H1 (cell line): ENCODE results near the gene ELAPOR1. TPM values are rescaled to one million over a fixed set of nuclear protein-coding genes. Genes with fewer than 3 reads are reported as not detected.

Experiments used
- CTCF ChIA-PET: fragments of 300-600 bp; sonication (Branson Sonifier 250); formaldehyde crosslinking; loops from one replicate; lab custom pipeline; 2021; ENCODE audit not compliant: partially characterized antibody; lab: Charles Lee
- POLR2A ChIA-PET: fragments of 300-600 bp; sonication (Branson Sonifier 250); formaldehyde crosslinking; loops from one replicate; lab custom pipeline; 2021; ENCODE audit warnings: inconsistent platforms; ENCODE audit not compliant: partially characterized antibody; lab: Charles Lee
- DNase-seq, 2 experiments: peaks; one replicate each; pipeline versions ENCODE4 v3.0.0 to v3.0.0-alpha.2; 2010 to 2022; ENCODE audit warnings: low spot score in 2 of 2, low read depth in 1 of 2, mixed read lengths in 1 of 2
- FAIRE-seq: peaks from 2 replicates; lab custom pipeline; 2011; peaks lifted over from hg19 to GRCh38; lab: Jason Lieb, UNC
- H2AFZ ChIP-seq: 2 replicates; pipeline ENCODE4 v1.8.1; 2012; ENCODE audit warnings: low read length, inconsistent platforms
- H2AK5ac ChIP-seq: 2 replicates; pipeline ENCODE4 v1.6.1; 2013; ENCODE audit warnings: low read depth, low read length
- H2BK120ac ChIP-seq: replicated peaks from 2 replicates; pipeline ENCODE3; 2013; ENCODE audit warnings: low read depth, low read length, inconsistent platforms
- H2BK12ac ChIP-seq: 2 replicates; pipeline ENCODE4 v1.6.1; 2013; ENCODE audit warnings: low read depth, low read length
- H2BK15ac ChIP-seq: 2 replicates; pipeline ENCODE4 v1.6.1; 2013; ENCODE audit warnings: low read length
- H2BK20ac ChIP-seq: 2 replicates; pipeline ENCODE4 v1.6.1; 2013; ENCODE audit warnings: low read length
- H2BK5ac ChIP-seq: 2 replicates; pipeline ENCODE4 v1.6.1; 2013; ENCODE audit warnings: low read depth, low read length
- H3K14ac ChIP-seq: 2 replicates; pipeline ENCODE4 v1.6.1; 2013; ENCODE audit warnings: inconsistent platforms; ENCODE audit not compliant: insufficient read length
- H3K18ac ChIP-seq: 2 replicates; pipeline ENCODE4 v1.6.1; 2013; ENCODE audit warnings: low read length; ENCODE audit errors: extremely low read depth
- H3K23ac ChIP-seq: 2 replicates; pipeline ENCODE4 v1.6.1; 2013; ENCODE audit warnings: inconsistent platforms; ENCODE audit not compliant: insufficient read length
- H3K23me2 ChIP-seq: 2 replicates; pipeline ENCODE4 v1.6.1; 2013; ENCODE audit warnings: low read depth, low read length
- H3K27ac ChIP-seq: 2 replicates; pipeline ENCODE4 v1.6.1; 2011; ENCODE audit warnings: low read depth, low read length, inconsistent platforms
- H3K27me3 ChIP-seq, 4 experiments: replicated peaks in 1 of 4; 1 replicate in 1 of 4; 2 replicates in 3 of 4; pipeline versions ENCODE4 v1.6.1 to v1.8.1; 2011 to 2013; ENCODE audit warnings: low read length in 3 of 4, mild to moderate bottlenecking in 3 of 4, inconsistent platforms in 2 of 4, mixed read lengths in 2 of 4, moderate library complexity in 1 of 4; ENCODE audit not compliant: control insufficient read depth in 3 of 4, insufficient read depth in 3 of 4; ENCODE audit errors: extremely low read depth in 1 of 4
- H3K36me3 ChIP-seq, 4 experiments: 2 replicates each; pipeline versions ENCODE4 v1.6.1 to v1.8.1; 2011 to 2013; ENCODE audit warnings: mild to moderate bottlenecking in 4 of 4, low read length in 3 of 4, moderate library complexity in 2 of 4, control low read depth in 1 of 4, inconsistent platforms in 1 of 4; ENCODE audit not compliant: insufficient read depth in 4 of 4, control insufficient read depth in 2 of 4
- H3K4ac ChIP-seq: replicated peaks from 2 replicates; pipeline ENCODE3; 2013; ENCODE audit warnings: low read length, low read depth, mixed read lengths, inconsistent platforms; ENCODE audit not compliant: insufficient read length
- H3K4me1 ChIP-seq, 4 experiments: replicated peaks in 1 of 4; 1 replicate in 1 of 4; 2 replicates in 3 of 4; pipeline versions ENCODE4 v1.6.1 to v1.8.1; 2011 to 2013; ENCODE audit warnings: low read length in 3 of 4, inconsistent platforms in 2 of 4, mixed read lengths in 1 of 4; ENCODE audit not compliant: insufficient read depth in 4 of 4, control insufficient read depth in 3 of 4
- H3K4me2 ChIP-seq, 2 experiments: 2 replicates each; pipeline versions ENCODE4 v1.6.1 to v1.8.1; 2011 to 2013; ENCODE audit warnings: low read depth in 2 of 2, low read length in 2 of 2, control low read depth in 1 of 2, inconsistent platforms in 1 of 2, mild to moderate bottlenecking in 1 of 2; ENCODE audit not compliant: insufficient read depth in 1 of 2
- H3K4me3 ChIP-seq, 4 experiments: fragments of 200-600, 300-600 bp in 1 of 4; sonication (generic), shearing (Covaris generic), sonication (Bioruptor Twin) in 1 of 4; 2 replicates each; pipeline versions ENCODE4 v1.5.1 to v1.8.1; 2011 to 2016; ENCODE audit warnings: low read length in 4 of 4, low read depth in 3 of 4, control low read depth in 2 of 4, inconsistent platforms in 2 of 4, mild to moderate bottlenecking in 2 of 4, mixed read lengths in 1 of 4, moderate library complexity in 1 of 4; ENCODE audit not compliant: insufficient read depth in 2 of 4; ENCODE audit errors: extremely low read depth in 1 of 4
- H3K56ac ChIP-seq: replicated peaks from 2 replicates; pipeline ENCODE3; 2013; ENCODE audit warnings: low read depth, mild to moderate bottlenecking, mixed read lengths, low read length, inconsistent platforms; ENCODE audit not compliant: insufficient read length
- H3K79me1 ChIP-seq: 2 replicates; pipeline ENCODE4 v1.6.1; 2013; ENCODE audit warnings: low read depth, low read length, control low read depth
- H3K79me2 ChIP-seq, 2 experiments: 2 replicates each; pipeline versions ENCODE4 v1.6.1 to v1.8.1; 2012 to 2013; ENCODE audit warnings: low read length in 2 of 2, mild to moderate bottlenecking in 2 of 2, inconsistent platforms in 1 of 2; ENCODE audit not compliant: insufficient read depth in 2 of 2, control insufficient read depth in 1 of 2
- H3K9ac ChIP-seq, 4 experiments: replicated peaks in 1 of 4; 1 replicate in 1 of 4; 2 replicates in 3 of 4; pipeline versions ENCODE4 v1.6.1 to v1.8.1; 2011 to 2013; ENCODE audit warnings: low read depth in 3 of 4, low read length in 3 of 4, control low read depth in 2 of 4, mild to moderate bottlenecking in 2 of 4, moderate library complexity in 2 of 4, inconsistent platforms in 1 of 4; ENCODE audit errors: extremely low read depth in 1 of 4
- H3K9me3 ChIP-seq, 2 experiments: 2 replicates each; pipeline versions ENCODE4 v1.6.1 to v1.8.1; 2012 to 2013; ENCODE audit warnings: mild to moderate bottlenecking in 2 of 2, moderate library complexity in 2 of 2, control low read depth in 1 of 2, inconsistent platforms in 1 of 2, low read depth in 1 of 2, low read length in 1 of 2, mixed read lengths in 1 of 2; ENCODE audit not compliant: insufficient read depth in 2 of 2
- H4K20me1 ChIP-seq, 2 experiments: replicated peaks in 1 of 2; 2 replicates each; pipeline versions ENCODE3 to v1.8.1; 2011 to 2013; ENCODE audit warnings: inconsistent platforms in 2 of 2, low read length in 2 of 2, mild to moderate bottlenecking in 1 of 2; ENCODE audit not compliant: insufficient read depth in 2 of 2, control insufficient read depth in 1 of 2
- H4K5ac ChIP-seq: 2 replicates; pipeline ENCODE4 v1.6.1; 2013; ENCODE audit warnings: low read length, low read depth, mixed read lengths, inconsistent platforms; ENCODE audit not compliant: insufficient read length
- H4K8ac ChIP-seq: 2 replicates; pipeline ENCODE4 v1.8.0; 2013; ENCODE audit warnings: mild to moderate bottlenecking, moderate library complexity, low read length, inconsistent platforms; ENCODE audit not compliant: insufficient read depth; ENCODE audit errors: extremely low read depth
- H4K91ac ChIP-seq: replicated peaks from 2 replicates; pipeline ENCODE3; 2013; ENCODE audit warnings: low read length, mixed read lengths, inconsistent platforms; ENCODE audit not compliant: insufficient read length
- ZNF274 ChIP-seq: IDR thresholded peaks from 2 replicates; pipeline ENCODE4 v1.7.0; 2012; ENCODE audit warnings: low read length, borderline replicate concordance; ENCODE audit errors: extremely low read depth
- WGBS, 2 experiments: shearing (Covaris generic) in 1 of 2; methylation state at CpG; one replicate each; pipeline versions ENCODE4 v1.1.6 to v1.1.7; 2013 to 2015; ENCODE audit warnings: low lambda C conversion rate in 2 of 2, mixed read lengths in 2 of 2, inconsistent platforms in 1 of 2, low coverage in 1 of 2, missing lambda C conversion rate in 1 of 2; ENCODE audit not compliant: insufficient replicate concordance in 2 of 2, insufficient coverage in 1 of 2, insufficient read length in 1 of 2; ENCODE audit errors: extremely low coverage in 1 of 2, missing lambda C conversion rate in 1 of 2; 5-methylcytosine and 5-hydroxymethylcytosine counted together
- polyA plus RNA-seq, 7 experiments: library from polyadenylated mRNA; depleted of rRNA in 3 of 7; stranded (reverse) in 5 of 7; unstranded in 2 of 7; fragments of >200 nt in 5 of 7; fragments of 200-250 nt in 2 of 7; gene quantifications; 1 replicate in 5 of 7; 2 replicates in 1 of 7; 4 replicates in 1 of 7; pipeline versions ENCODE4 v1.2.1 to v1.2.3, GENCODE V29; 2011 to 2013; ENCODE audit warnings: missing spikeins in 2 of 7, mixed read lengths in 2 of 7
- total RNA-seq: library from RNA; stranded (reverse); fragmentation: NEBNext Ultra II Directional; extraction: Animal tissue kit (Norgen Biotek cat#: 25700); gene quantifications from 2 replicates; pipeline ENCODE4 v1.2.1, GENCODE V29; 2021

The ELAPOR1 gene
- total and polyA plus RNA-seq, 2 of the 8 experiments (the other 6 are each of a cell fraction or from before 2014, with no cell fraction given): 1.2 to 2.5 TPM

DNA sequence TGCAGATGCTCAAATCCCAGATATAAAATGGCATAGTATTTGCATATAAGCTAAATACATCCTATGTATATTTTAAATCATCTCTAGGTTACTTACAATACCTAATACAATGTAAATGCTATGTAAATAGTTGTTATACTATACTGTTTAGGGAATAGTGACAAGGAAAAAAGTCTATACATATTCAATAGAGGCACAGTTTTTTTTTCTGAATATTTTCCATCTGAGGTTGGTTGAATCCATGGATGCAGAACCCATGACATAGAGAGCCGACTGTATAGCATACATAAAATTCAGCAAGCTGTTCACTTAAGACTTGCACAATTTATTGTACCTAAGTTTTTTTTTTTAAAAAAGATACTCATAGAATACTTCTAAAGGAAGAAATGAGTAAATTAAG, 44.6 kb upstream of the ELAPOR1 start:
- no peak overlapping the region for H2AFZ ChIP-seq
- H3K36me3 ChIP-seq: peaks cover 0 to 27% (median 4%) of the 10 kb centered on the region in 4 experiments; a peak in 5 of 8 replicates
- H4K5ac ChIP-seq: no peak overlapping the region
- H2BK12ac ChIP-seq: no peak overlapping the region
- H3K56ac ChIP-seq: no peak overlapping the region
- no peak overlapping the region for H2BK20ac ChIP-seq
- POLR2A ChIA-PET: interaction anchor here (1.6 to 1.7 kb wide), 2 partner anchors 8 to 34 kb away, joined by 4 to 9 read pairs; no protein-coding TSS in a partner anchor
- no peak overlapping the region for H3K4me3 ChIP-seq
- H3K9ac ChIP-seq: no peak overlapping the region
- no peak overlapping the region for H3K27ac ChIP-seq
- no peak overlapping the region for H3K23ac ChIP-seq
- no peak overlapping the region for H2BK15ac ChIP-seq
- no peak overlapping the region for H4K91ac ChIP-seq
- no peaks in the 10 kb centered on the region for H3K23me2 ChIP-seq
- H3K79me1 ChIP-seq: 0 out of 2 replicates have a peak, but pooled peaks cover 3% of the 10 kb centered on the region
- no peak for TF ChIP-seq ZNF274
- no peak overlapping the region for H2AK5ac ChIP-seq
- H3K18ac ChIP-seq: no peak overlapping the region
- H4K20me1 ChIP-seq: no peaks in the 10 kb centered on the region
- no peak overlapping the region for H3K14ac ChIP-seq
- no peak overlapping the region for H2BK120ac ChIP-seq
- H2BK5ac ChIP-seq: no peak overlapping the region
- H3K4me2 ChIP-seq: no peak overlapping the region
- peaks cover 0 to 8% of the 10 kb centered on the region in 2 experiments; a peak in 1 of 4 replicates for H3K9me3 ChIP-seq
- H3K27me3 ChIP-seq: no peaks in the 10 kb centered on the region
- no peak overlapping the region for H3K4ac ChIP-seq
- peaks cover 0 to 12% of the 10 kb centered on the region in 2 experiments; a peak in 2 of 4 replicates for H3K79me2 ChIP-seq
- no peaks in the 10 kb centered on the region for H3K4me1 ChIP-seq
- CTCF ChIA-PET: interaction anchor here (0.5 to 1.8 kb wide), 4 partner anchors 13 to 41 kb away, joined by 3 to 4 read pairs (median 4); no protein-coding TSS in a partner anchor
- 88% methylated on average over 1 of the region's 1 CpG; no CpG with 5 or more reads in 1 of the 2 experiments for WGBS, 2 experiments
- no peak overlapping the region for H4K8ac ChIP-seq
- no peak for DNase-seq
- FAIRE-seq: no peak
